Measurements from ENCODE around the gene GCH1. TPM values are rescaled to one million over a fixed set of nuclear protein-coding genes. Genes with fewer than 3 reads are reported as not detected.
A peak's percentile ranks its signal among the peaks of the same experiment; 100 is the strongest.

The GCH1 gene
- 100 to 1,000 TPM; 131 to 382 TPM for total RNA-seq

- Mint-ChIP-seq H3K4me3 (peak within 1 kb of the TSS; percentile 89), H3K4me1 (ENCODE audit: low read depth in 2 of 2) (peaks cover 42 to 48% of the 10 kb centered on the region in 2 donors), H3K27ac (peak within 1 kb of the TSS; percentile 82 to 99), H3K27me3 (no peaks in the 10 kb centered on the region), H3K36me3 (peaks cover 8% of the 10 kb centered on the region), H3K9me3 (no peaks in the 10 kb centered on the region)
- ATAC-seq, result peak; percentile 86 to 90
- peak; percentile 91 for DNase-seq (ENCODE audit: low spot score)
These were observed at the start of gene GCH1 for GRCh38 chr14:54902521-54903420. Gene GCH1 (minus strand): TSS chr14:54902826. CDS start chr14:54902663, 163 bp downstream.

GRCh38 chr14:54947230-54947629 is 44.6 kb upstream of the GCH1 start:
- Mint-ChIP-seq H3K27ac (no peak overlapping the region), H3K4me1 (ENCODE audit: low read depth in 2 of 2) (peaks cover 2 to 5% of the 10 kb centered on the region in 2 donors), H3K4me3 (no peak overlapping the region), H3K9me3 (no peaks in the 10 kb centered on the region), H3K36me3 (peaks cover 12% of the 10 kb centered on the region), H3K27me3 (no peaks in the 10 kb centered on the region)
- ATAC-seq (no peak), DNase-seq (ENCODE audit: low spot score) (no peak)

- DNase-seq (ENCODE audit: low spot score), result no peak
- H3K9me3 Mint-ChIP-seq, result no peaks in the 10 kb centered on the region
- no peak overlapping the region for H3K27ac Mint-ChIP-seq
- peaks cover 2 to 5% of the 10 kb centered on the region in 2 donors for H3K4me1 Mint-ChIP-seq (ENCODE audit: low read depth in 2 of 2)
- no peak overlapping the region for H3K4me3 Mint-ChIP-seq
- ATAC-seq, result no peak
- H3K36me3 Mint-ChIP-seq, result peaks cover 12% of the 10 kb centered on the region
- H3K27me3 Mint-ChIP-seq, result no peaks in the 10 kb centered on the region
These were observed 43.9 kb upstream of the GCH1 start for GRCh38 chr14:54946500-54946899.

- DNase-seq (ENCODE audit: low spot score) (no peak), ATAC-seq (no peak)
- Mint-ChIP-seq H3K9me3 (no peaks in the 10 kb centered on the region), H3K4me1 (ENCODE audit: low read depth in 2 of 2) (peaks cover 2 to 5% of the 10 kb centered on the region in 2 donors), H3K27me3 (no peaks in the 10 kb centered on the region), H3K4me3 (no peak overlapping the region), H3K27ac (no peak overlapping the region), H3K36me3 (peaks cover 12% of the 10 kb centered on the region)
These were observed 42.2 kb upstream of the GCH1 start for GRCh38 chr14:54944737-54945391.

- ATAC-seq (no peak), DNase-seq (ENCODE audit: low spot score) (no peak)
- Mint-ChIP-seq H3K4me1 (ENCODE audit: low read depth in 2 of 2) (peaks cover 0 to 2% of the 10 kb centered on the region in 2 donors), H3K27ac (peak overlapping the region in 1 of 2 donors; percentile 54), H3K27me3 (no peaks in the 10 kb centered on the region), H3K4me3 (no peak overlapping the region), H3K36me3 (peaks cover 5% of the 10 kb centered on the region), H3K9me3 (no peaks in the 10 kb centered on the region)
These were observed 40.3 kb upstream of the GCH1 start for GRCh38 chr14:54942913-54943312.

- no peak for DNase-seq (ENCODE audit: low spot score)
- H3K4me3 Mint-ChIP-seq, result no peak overlapping the region
- ATAC-seq, result no peak
- H3K27me3 Mint-ChIP-seq, result no peaks in the 10 kb centered on the region
- H3K36me3 Mint-ChIP-seq, result no peaks in the 10 kb centered on the region
- H3K9me3 Mint-ChIP-seq, result no peaks in the 10 kb centered on the region
- no peak overlapping the region for H3K27ac Mint-ChIP-seq
- H3K4me1 Mint-ChIP-seq (ENCODE audit: low read depth in 2 of 2), result peaks cover 0 to 4% of the 10 kb centered on the region in 2 donors
These were observed 34.2 kb upstream of the GCH1 start for GRCh38 chr14:54936816-54937215.

- Mint-ChIP-seq H3K36me3 (no peaks in the 10 kb centered on the region), H3K4me3 (no peak overlapping the region), H3K27me3 (no peaks in the 10 kb centered on the region), H3K4me1 (ENCODE audit: low read depth in 2 of 2) (peaks cover 7 to 8% of the 10 kb centered on the region in 2 donors), H3K27ac (peak overlapping the region in 1 of 2 donors; percentile 56), H3K9me3 (no peaks in the 10 kb centered on the region)
- no peak for ATAC-seq
- DNase-seq (ENCODE audit: low spot score), result no peak
These were observed 33.3 kb upstream of the GCH1 start for GRCh38 chr14:54935958-54936357.

GRCh38 chr14:54935100-54935499 is 32.5 kb upstream of the GCH1 start:
- Mint-ChIP-seq H3K27me3 (no peaks in the 10 kb centered on the region), H3K4me3 (no peak overlapping the region), H3K9me3 (no peaks in the 10 kb centered on the region), H3K27ac (peak overlapping the region in 1 of 2 donors; percentile 56), H3K36me3 (no peaks in the 10 kb centered on the region), H3K4me1 (ENCODE audit: low read depth in 2 of 2) (peaks cover 7 to 8% of the 10 kb centered on the region in 2 donors)
- no peak for ATAC-seq
- DNase-seq (ENCODE audit: low spot score), result no peak

- Mint-ChIP-seq H3K4me3 (no peak overlapping the region), H3K27me3 (no peaks in the 10 kb centered on the region), H3K36me3 (no peaks in the 10 kb centered on the region), H3K9me3 (no peaks in the 10 kb centered on the region), H3K27ac (no peak overlapping the region), H3K4me1 (ENCODE audit: low read depth in 2 of 2) (peaks cover 7 to 8% of the 10 kb centered on the region in 2 donors)
- ATAC-seq, result no peak
- DNase-seq (ENCODE audit: low spot score), result no peak
These were observed 30.4 kb upstream of the GCH1 start for GRCh38 chr14:54933006-54933405.

GRCh38 chr14:54931598-54932340 is 29.1 kb upstream of the GCH1 start:
- no peaks in the 10 kb centered on the region for H3K36me3 Mint-ChIP-seq
- no peak for DNase-seq (ENCODE audit: low spot score)
- no peak for ATAC-seq
- no peaks in the 10 kb centered on the region for H3K27me3 Mint-ChIP-seq
- H3K9me3 Mint-ChIP-seq, result no peaks in the 10 kb centered on the region
- no peak overlapping the region for H3K4me3 Mint-ChIP-seq
- H3K27ac Mint-ChIP-seq, result peak overlapping the region in 1 of 2 donors; percentile 56
- H3K4me1 Mint-ChIP-seq (ENCODE audit: low read depth in 2 of 2), result peaks cover 7 to 8% of the 10 kb centered on the region in 2 donors

GRCh38 chr14:54931101-54931500 is 28.5 kb upstream of the GCH1 start:
- no peaks in the 10 kb centered on the region for H3K36me3 Mint-ChIP-seq
- DNase-seq (ENCODE audit: low spot score) (no peak), ATAC-seq (no peak)
- peak overlapping the region in 1 of 2 donors; percentile 56 for H3K27ac Mint-ChIP-seq
- H3K27me3 Mint-ChIP-seq, result no peaks in the 10 kb centered on the region
- no peaks in the 10 kb centered on the region for H3K9me3 Mint-ChIP-seq
- H3K4me1 Mint-ChIP-seq (ENCODE audit: low read depth in 2 of 2), result peaks cover 7 to 8% of the 10 kb centered on the region in 2 donors
- H3K4me3 Mint-ChIP-seq, result no peak overlapping the region

GRCh38 chr14:54929556-54929955 is 26.9 kb upstream of the GCH1 start:
- DNase-seq (ENCODE audit: low spot score), result no peak
- Mint-ChIP-seq H3K9me3 (no peaks in the 10 kb centered on the region), H3K36me3 (no peaks in the 10 kb centered on the region), H3K4me3 (no peak overlapping the region), H3K4me1 (ENCODE audit: low read depth in 2 of 2) (peaks cover 7 to 10% of the 10 kb centered on the region in 2 donors), H3K27me3 (no peaks in the 10 kb centered on the region), H3K27ac (no peak overlapping the region)
- ATAC-seq, result no peak

- Mint-ChIP-seq H3K27ac (no peak overlapping the region), H3K4me3 (no peak overlapping the region), H3K36me3 (no peaks in the 10 kb centered on the region), H3K27me3 (no peaks in the 10 kb centered on the region), H3K9me3 (no peaks in the 10 kb centered on the region), H3K4me1 (ENCODE audit: low read depth in 2 of 2) (peaks cover 5 to 7% of the 10 kb centered on the region in 2 donors)
- ATAC-seq, result no peak
- DNase-seq (ENCODE audit: low spot score), result no peak
These were observed 25.6 kb upstream of the GCH1 start for GRCh38 chr14:54928216-54928615.
